SK-N-SH (cell line): Measurements from ENCODE around the gene BMP7. TPM values are rescaled to one million over a fixed set of nuclear protein-coding genes. Genes with fewer than 3 reads are reported as not detected.

Experiments
- CTCF ChIA-PET: fragments of 300-600, 350-600 bp; formaldehyde crosslinking; extraction: SDS; loops from one replicate; lab custom pipeline; 2021; lab: Yijun Ruan, JAX
- POLR2A ChIA-PET: fragments of 350-600 bp; sonication (Branson Sonifier 250); formaldehyde crosslinking; extraction: SDS; loops from one replicate; lab custom pipeline; 2020; ENCODE audit warnings: antibody characterized with exemption, inconsistent platforms; lab: Yijun Ruan, JAX
- DNase-seq: peaks from one replicate; pipeline ENCODE4 v3.0.0; 2012
- H2AFZ ChIP-seq: fragments of 200-600 bp; sonication (generic); 2 replicates; pipeline ENCODE4 v1.8.1; 2016; ENCODE audit warnings: antibody characterized with exemption, mild to moderate bottlenecking, low read depth
- H3F3A ChIP-seq: fragments of 200-600 bp; sonication (generic); replicated peaks from 2 replicates; pipeline ENCODE3; 2016; ENCODE audit warnings: antibody characterized with exemption, mild to moderate bottlenecking; ENCODE audit not compliant: insufficient read depth
- H3K27ac ChIP-seq, 2 experiments: fragments of 200-500 bp in 1 of 2; fragments of 200-600 bp in 1 of 2; sonication (Bioruptor generic) in 1 of 2; sonication (generic), shearing (Covaris generic) in 1 of 2; 2 replicates each; pipeline versions ENCODE4 v1.5.1 to v1.6.1; 2014 to 2016; ENCODE audit warnings: low read depth in 2 of 2, inconsistent platforms in 1 of 2, low read length in 1 of 2, mild to moderate bottlenecking in 1 of 2, mixed read lengths in 1 of 2
- H3K27me3 ChIP-seq: fragments of 200-600 bp; sonication (generic), shearing (Covaris generic); 2 replicates; pipeline ENCODE4 v1.6.1; 2016; ENCODE audit warnings: mixed run types; ENCODE audit not compliant: insufficient read depth
- H3K36me3 ChIP-seq, 2 experiments: fragments of 200-500 bp in 1 of 2; fragments of 200-600 bp in 1 of 2; sonication (Bioruptor generic) in 1 of 2; sonication (generic) in 1 of 2; replicated peaks in 1 of 2; 2 replicates each; pipeline versions ENCODE3 to v1.5.1; 2014 to 2016; ENCODE audit warnings: low read length in 1 of 2, mild to moderate bottlenecking in 1 of 2; ENCODE audit not compliant: insufficient read depth in 2 of 2, control insufficient read depth in 1 of 2
- H3K4me1 ChIP-seq, 2 experiments: fragments of 200-500 bp in 1 of 2; fragments of 200-600 bp in 1 of 2; sonication (Bioruptor generic) in 1 of 2; sonication (generic), shearing (Covaris generic) in 1 of 2; 2 replicates each; pipeline versions ENCODE4 v1.5.1 to v1.6.1; 2014 to 2016; ENCODE audit warnings: low read depth in 1 of 2, low read length in 1 of 2, mixed run types in 1 of 2; ENCODE audit not compliant: insufficient read depth in 2 of 2, control insufficient read depth in 1 of 2
- H3K4me2 ChIP-seq: fragments of 200-600 bp; sonication (generic), shearing (Covaris generic); 2 replicates; pipeline ENCODE4 v1.6.1; 2017; ENCODE audit warnings: mixed run types
- H3K4me3 ChIP-seq, 2 experiments: fragments of 200-500 bp in 1 of 2; fragments of 200-600 bp in 1 of 2; sonication (Bioruptor generic) in 1 of 2; sonication (generic), shearing (Covaris generic) in 1 of 2; 2 replicates each; pipeline versions ENCODE4 v1.5.1 to v1.8.1; 2014 to 2016; ENCODE audit warnings: low read depth in 2 of 2, inconsistent platforms in 1 of 2, low read length in 1 of 2, mild to moderate bottlenecking in 1 of 2, mixed read lengths in 1 of 2, moderate library complexity in 1 of 2
- H3K79me2 ChIP-seq: fragments of 200-600 bp; sonication (generic); 2 replicates; pipeline ENCODE4 v1.8.1; 2017; ENCODE audit warnings: mild to moderate bottlenecking; ENCODE audit not compliant: insufficient read depth
- H3K9ac ChIP-seq: fragments of 200-600 bp; sonication (generic); 2 replicates; pipeline ENCODE4 v1.6.1; 2017; ENCODE audit warnings: mixed run types
- H3K9me2 ChIP-seq: fragments of 200-600 bp; sonication (generic); 2 replicates; pipeline ENCODE4 v1.6.1; 2017; ENCODE audit warnings: mixed run types
- H3K9me3 ChIP-seq: fragments of 200-600 bp; sonication (generic); 2 replicates; pipeline ENCODE4 v1.6.1; 2017; ENCODE audit warnings: mixed run types, mild to moderate bottlenecking, moderate library complexity
- H4K20me1 ChIP-seq: fragments of 200-600 bp; sonication (generic); 2 replicates; pipeline ENCODE4 v1.6.1; 2017; ENCODE audit warnings: mild to moderate bottlenecking, mixed run types; ENCODE audit not compliant: insufficient read depth
- ELF1 ChIP-seq: IDR thresholded peaks from 2 replicates; pipeline ENCODE4 v1.4.0; 2012
- EP300 ChIP-seq, 2 experiments: IDR thresholded peaks; 2 replicates each; pipeline versions ENCODE4 v1.4.0 to v1.6.1; 2012; ENCODE audit warnings: borderline replicate concordance in 1 of 2, low read depth in 1 of 2, low read length in 1 of 2
- FOSL2 ChIP-seq: IDR thresholded peaks from 2 replicates; pipeline ENCODE4 v1.4.0; 2012; ENCODE audit warnings: low read depth, mild to moderate bottlenecking, moderate library complexity, borderline replicate concordance
- FOXJ3 ChIP-seq: sonication (generic); formaldehyde crosslinking; IDR thresholded peaks from 2 replicates; pipeline ENCODE4 v1.5.1; 2020; ENCODE audit warnings: mild to moderate bottlenecking, missing genetic modification reagents
- GABPA ChIP-seq: IDR thresholded peaks from 2 replicates; pipeline ENCODE4 v1.4.0; 2012; ENCODE audit warnings: low read depth, mild to moderate bottlenecking
- JUND ChIP-seq: IDR thresholded peaks from 2 replicates; pipeline ENCODE4 v1.4.0; 2012
- MAX ChIP-seq: IDR thresholded peaks from 2 replicates; pipeline ENCODE4 v1.4.0; 2012; ENCODE audit warnings: low read depth
- MEF2A ChIP-seq: IDR thresholded peaks from 2 replicates; pipeline ENCODE4 v1.4.0; 2012; ENCODE audit warnings: low read depth, borderline replicate concordance
- NRF1 ChIP-seq: IDR thresholded peaks from 2 replicates; pipeline ENCODE4 v1.6.1; 2012; ENCODE audit warnings: low read depth, mild to moderate bottlenecking, low read length
- POLR2AphosphoS5 ChIP-seq: IDR thresholded peaks from 2 replicates; pipeline ENCODE4 v1.6.1; 2012; ENCODE audit warnings: low read depth, low read length
- RAD21 ChIP-seq: IDR thresholded peaks from 2 replicates; pipeline ENCODE4 v1.6.1; 2012; ENCODE audit warnings: mild to moderate bottlenecking, low read length
- REST ChIP-seq: IDR thresholded peaks from 2 replicates; pipeline ENCODE4 v1.6.1; 2012; ENCODE audit warnings: mild to moderate bottlenecking, low read depth, low read length, moderate library complexity
- RXRA ChIP-seq: IDR thresholded peaks from 2 replicates; pipeline ENCODE4 v1.4.0; 2012; ENCODE audit warnings: low read depth, mild to moderate bottlenecking, borderline replicate concordance
- SIN3A ChIP-seq: IDR thresholded peaks from 2 replicates; pipeline ENCODE4 v1.6.1; 2012; ENCODE audit warnings: low read depth, mild to moderate bottlenecking, low read length, moderate library complexity, borderline replicate concordance
- SMC3 ChIP-seq: IDR thresholded peaks from 2 replicates; pipeline ENCODE4 v1.6.1; 2012; ENCODE audit warnings: low read depth, low read length, improper control_type of control experiment
- TAF1 ChIP-seq: IDR thresholded peaks from 2 replicates; pipeline ENCODE4 v1.6.1; 2012; ENCODE audit warnings: low read depth, mild to moderate bottlenecking, low read length, moderate library complexity, borderline replicate concordance
- USF1 ChIP-seq: IDR thresholded peaks from 2 replicates; pipeline ENCODE4 v1.4.0; 2012; ENCODE audit warnings: low read depth, borderline replicate concordance
- USF2 ChIP-seq: fragments of 150-350 bp; IDR thresholded peaks from 2 replicates; pipeline ENCODE4 v1.6.1; 2017; ENCODE audit warnings: antibody characterized with exemption, low read length, low read depth, borderline replicate concordance
- ZBTB33 ChIP-seq: IDR thresholded peaks from 2 replicates; pipeline ENCODE4 v1.4.0; 2012; ENCODE audit warnings: low read depth, borderline replicate concordance
- WGBS: methylation state at CpG from one replicate; pipeline ENCODE4 v1.1.6; 2017; ENCODE audit warnings: low lambda C conversion rate; 5-methylcytosine and 5-hydroxymethylcytosine counted together
- polyA plus RNA-seq, 3 experiments: library from polyadenylated mRNA; depleted of rRNA; stranded (reverse); fragments of >200 nt; gene quantifications; 2 replicates each; pipeline ENCODE4 v1.2.3, GENCODE V29; 2012

BMP7 gene
- polyA plus RNA-seq, 1 of the 3 experiments (the other 2 are of a cell fraction): not detected

GRCh38 chr20:57124366-57124765 lies 142.1 kb downstream of the BMP7 start:
- H3K79me2 ChIP-seq: no peaks in the 10 kb centered on the region
- no peaks in the 10 kb centered on the region for H4K20me1 ChIP-seq
- H3K27ac ChIP-seq: no peak overlapping the region
- H3F3A ChIP-seq: no peaks in the 10 kb centered on the region
- no peaks in the 10 kb centered on the region for H3K9me3 ChIP-seq
- no peak overlapping the region for H3K4me3 ChIP-seq
- CTCF ChIA-PET: interaction anchor here (1.4 kb wide), 1 partner anchor 208 kb away, joined by 4 read pairs; no protein-coding TSS in a partner anchor
- no peak for DNase-seq
- no peak for TF ChIP-seq MAX
- TF ChIP-seq USF2: no peak
- TF ChIP-seq, all 33 proteins: peak for 0
- Histone ChIP-seq H2AFZ (no peak overlapping the region), H3K4me1 (no peaks in the 10 kb centered on the region), H3K27me3 (no peaks in the 10 kb centered on the region), H3K36me3 (no peaks in the 10 kb centered on the region), H3K4me2 (no peak overlapping the region), H3K9ac (no peak overlapping the region), H3K9me2 (no peaks in the 10 kb centered on the region)
- POLR2A ChIA-PET: no interaction called here
- 38% methylated on average over 6 of the region's 6 CpGs for WGBS

GRCh38 chr20:57123504-57123903 lies 142.9 kb downstream of the BMP7 start:
- Histone ChIP-seq H4K20me1 (no peaks in the 10 kb centered on the region), H2AFZ (no peak overlapping the region), H3K4me1 (no peaks in the 10 kb centered on the region), H3K27me3 (no peaks in the 10 kb centered on the region), H3K9me2 (no peaks in the 10 kb centered on the region), H3K4me2 (no peak overlapping the region), H3K27ac (no peak overlapping the region), H3K4me3 (no peak overlapping the region), H3K9ac (no peak overlapping the region), H3K9me3 (no peaks in the 10 kb centered on the region), H3F3A (no peaks in the 10 kb centered on the region), H3K79me2 (no peaks in the 10 kb centered on the region), H3K36me3 (no peaks in the 10 kb centered on the region)
- 31% methylated on average over 4 of the region's 4 CpGs for WGBS
- ChIA-PET POLR2A (no interaction called here), CTCF (interaction anchor here (1.4 kb wide), 1 partner anchor 209 kb away, joined by 4 read pairs; no protein-coding TSS in a partner anchor)
- no peak for DNase-seq
- TF ChIP-seq SMC3 (no peak), EP300 (IDR thresholded peaks at IDR 0.05; ENCODE audit: borderline replicate concordance in 1 of 2, low read depth in 1 of 2, low read length in 1 of 2) (no peak), FOSL2 (no peak), USF1 (no peak), RAD21 (no peak), ELF1 (no peak), FOXJ3 (CRISPR knock-in tag) (no peak), ZBTB33 (no peak), RXRA (no peak), MEF2A (no peak), TAF1 (no peak), REST (no peak), GABPA (no peak), USF2 (no peak), MAX (no peak), JUND (no peak), NRF1 (no peak), POLR2AphosphoS5 (no peak), SIN3A (no peak)
